Measurements from ENCODE around the gene GPR137. TPM values are rescaled to one million over a fixed set of nuclear protein-coding genes. Genes with fewer than 3 reads are reported as not detected.
A peak's percentile ranks its signal among the peaks of the same experiment; 100 is the strongest.

GPR137 gene
- polyA plus RNA-seq, 2 of the 4 experiments (the other 2 are of a cell fraction): 11.0 to 37.4 TPM

DNA sequence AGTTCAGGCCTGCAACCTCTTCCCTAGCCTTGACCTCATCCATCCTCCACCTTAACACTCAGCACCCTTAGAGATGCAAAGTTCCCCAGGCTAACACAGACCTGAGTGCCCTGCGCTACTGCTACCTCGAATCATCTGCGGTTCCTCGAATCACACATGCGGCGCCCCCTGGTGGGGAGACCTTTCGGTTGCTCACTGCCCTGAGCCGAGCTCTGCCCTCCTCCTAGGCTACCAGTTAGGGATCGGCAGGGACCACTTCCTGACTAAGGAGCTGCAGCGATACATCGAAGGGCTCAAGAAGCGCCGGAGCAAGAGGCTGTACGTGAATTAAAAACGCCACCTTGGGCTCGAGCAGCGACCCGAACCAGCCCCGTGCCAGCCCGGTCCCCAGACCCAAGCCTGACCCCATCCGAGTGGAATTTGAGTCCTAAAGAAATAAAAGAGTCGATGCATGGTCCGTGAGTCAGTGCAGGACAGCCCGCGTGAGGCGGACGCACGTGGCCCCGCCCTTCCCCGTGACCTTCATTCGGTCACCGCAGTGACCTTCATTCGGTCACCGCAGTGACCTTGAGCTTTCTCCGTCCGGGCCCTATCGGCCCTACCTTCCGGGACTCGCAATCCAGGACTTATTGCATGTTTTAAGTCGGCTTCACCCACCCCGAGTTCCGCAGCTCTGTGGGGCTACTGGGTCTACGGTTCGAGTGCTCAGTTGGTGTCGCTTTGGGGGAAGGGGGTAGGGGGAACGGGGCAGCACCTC, 18.8 kb downstream of the GPR137 start:
- CTCF ChIA-PET: interaction anchor here (0.7 to 20.7 kb wide), 24 partner anchors 9 to 477 kb away, joined by 3 to 996 read pairs (median 6); partner anchors contain the start of genes BAD, CCDC88B, DNAJC4 and FERMT3
- peak; percentile 59 to 80 for ATAC-seq

DNA sequence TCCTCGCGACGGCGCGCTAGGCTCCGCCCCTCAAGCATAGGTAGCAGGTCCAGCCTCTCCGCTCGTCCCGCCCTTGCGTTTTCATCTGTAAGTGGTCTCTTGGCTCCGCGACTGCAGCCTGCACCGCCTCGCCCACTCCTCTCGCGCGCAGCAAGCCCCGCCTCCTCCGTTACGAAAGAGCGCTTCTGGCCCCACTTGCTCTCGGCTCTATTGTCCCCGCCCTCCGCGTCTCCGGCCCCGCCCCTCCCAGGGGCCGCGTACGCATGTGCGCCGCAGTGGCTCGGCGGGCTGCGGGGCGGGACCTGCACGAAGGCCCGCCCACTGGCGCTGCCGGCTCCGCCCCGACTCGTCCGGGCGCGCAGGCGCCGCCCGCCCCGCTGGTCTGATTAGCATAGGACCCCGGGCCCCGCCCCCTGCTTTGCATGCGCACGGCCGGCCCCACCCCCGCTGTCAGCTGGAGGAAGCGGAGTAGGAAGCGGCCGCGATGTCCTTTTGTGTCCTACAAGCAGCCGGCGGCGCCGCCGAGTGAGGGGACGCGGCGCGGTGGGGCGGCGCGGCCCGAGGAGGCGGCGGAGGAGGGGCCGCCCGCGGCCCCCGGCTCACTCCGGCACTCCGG, 19.5 kb downstream of the GPR137 start, which contains the start of gene ESRRA:
TSS of gene ESRRA (plus strand) at position 450 of the 616 bp plus-strand sequence. CDS start 1,656 bp downstream, outside the sequence.
- ChIA-PET CTCF (interaction anchor here (0.7 to 20.7 kb wide), 20 partner anchors 10 to 468 kb away, joined by 3 to 996 read pairs (median 8); partner anchors contain the start of genes BAD, CCDC88B, DNAJC4 and FERMT3), POLR2A (interaction anchor here (0.7 to 2.8 kb wide), 13 partner anchors 13 to 120 kb away, joined by 3 to 34 read pairs (median 4); partner anchors contain the start of genes BAD, GPR137, NUDT22 and PPP1R14B)
- under 1% methylated on average over 14 of the region's 81 CpGs for WGBS (ENCODE audit: missing lambda C conversion rate)
- Histone ChIP-seq H3K27ac (peak within 1 kb of the TSS; percentile 85 to 94), H3K4me2 (peak within 1 kb of the TSS; percentile 99), H3K9me3 (no peaks in the 10 kb centered on the region), H3K4me1 (peaks cover 20% of the 10 kb centered on the region), H3K4me3 (peak within 1 kb of the TSS; percentile 73)
- ATAC-seq (peak; percentile 68 to 74), DNase-seq (ENCODE audit: low read depth in 1 of 2, low spot score in 1 of 2) (peak; percentile 94 to 99), FAIRE-seq (no peak)
- TF ChIP-seq RNF2 (IDR thresholded peaks at IDR 0.05; ENCODE audit: borderline replicate concordance, low read depth) (no peak), JUN (IDR thresholded peaks at IDR 0.05) (peak in 1 of 2 experiments; percentile 10; a peak in 1 of 5 replicates), NFE2L2 (conservative IDR thresholded peaks at IDR 0.05; ENCODE audit: low read length) (no peak), FOSL2 (IDR thresholded peaks at IDR 0.05) (no peak), FOSL2 (CRISPR knock-in tag; IDR thresholded peaks at IDR 0.05) (no peak), RARB (CRISPR knock-in tag; IDR thresholded peaks at IDR 0.05) (no peak)
- TF ChIP-seq, protein P1, sequence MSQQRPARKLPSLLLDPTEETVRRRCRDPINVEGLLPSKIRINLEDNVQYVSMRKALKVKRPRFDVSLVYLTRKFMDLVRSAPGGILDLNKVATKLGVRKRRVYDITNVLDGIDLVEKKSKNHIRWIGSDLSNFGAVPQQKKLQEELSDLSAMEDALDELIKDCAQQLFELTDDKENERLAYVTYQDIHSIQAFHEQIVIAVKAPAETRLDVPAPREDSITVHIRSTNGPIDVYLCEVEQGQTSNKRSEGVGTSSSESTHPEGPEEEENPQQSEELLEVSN (IDR thresholded peaks at IDR 0.05; ENCODE audit: borderline replicate concordance, low read depth): no peak
- TF ChIP-seq, protein P2, sequence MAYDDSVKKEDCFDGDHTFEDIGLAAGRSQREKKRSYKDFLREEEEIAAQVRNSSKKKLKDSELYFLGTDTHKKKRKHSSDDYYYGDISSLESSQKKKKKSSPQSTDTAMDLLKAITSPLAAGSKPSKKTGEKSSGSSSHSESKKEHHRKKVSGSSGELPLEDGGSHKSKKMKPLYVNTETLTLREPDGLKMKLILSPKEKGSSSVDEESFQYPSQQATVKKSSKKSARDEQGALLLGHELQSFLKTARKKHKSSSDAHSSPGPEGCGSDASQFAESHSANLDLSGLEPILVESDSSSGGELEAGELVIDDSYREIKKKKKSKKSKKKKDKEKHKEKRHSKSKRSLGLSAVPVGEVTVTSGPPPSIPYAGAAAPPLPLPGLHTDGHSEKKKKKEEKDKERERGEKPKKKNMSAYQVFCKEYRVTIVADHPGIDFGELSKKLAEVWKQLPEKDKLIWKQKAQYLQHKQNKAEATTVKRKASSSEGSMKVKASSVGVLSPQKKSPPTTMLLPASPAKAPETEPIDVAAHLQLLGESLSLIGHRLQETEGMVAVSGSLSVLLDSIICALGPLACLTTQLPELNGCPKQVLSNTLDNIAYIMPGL (CRISPR knock-in tag; IDR thresholded peaks at IDR 0.05; ENCODE audit: borderline replicate concordance): no peak
- TF ChIP-seq, protein P3, sequence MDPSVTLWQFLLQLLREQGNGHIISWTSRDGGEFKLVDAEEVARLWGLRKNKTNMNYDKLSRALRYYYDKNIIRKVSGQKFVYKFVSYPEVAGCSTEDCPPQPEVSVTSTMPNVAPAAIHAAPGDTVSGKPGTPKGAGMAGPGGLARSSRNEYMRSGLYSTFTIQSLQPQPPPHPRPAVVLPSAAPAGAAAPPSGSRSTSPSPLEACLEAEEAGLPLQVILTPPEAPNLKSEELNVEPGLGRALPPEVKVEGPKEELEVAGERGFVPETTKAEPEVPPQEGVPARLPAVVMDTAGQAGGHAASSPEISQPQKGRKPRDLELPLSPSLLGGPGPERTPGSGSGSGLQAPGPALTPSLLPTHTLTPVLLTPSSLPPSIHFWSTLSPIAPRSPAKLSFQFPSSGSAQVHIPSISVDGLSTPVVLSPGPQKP (IDR thresholded peaks at IDR 0.05; ENCODE audit: low read depth, low read length): no peak

More for the DNA sequence above, 18.8 kb downstream of the GPR137 start:
- Histone ChIP-seq H3K27ac (peak overlapping the region; percentile 79 to 92), H3K9me3 (no peaks in the 10 kb centered on the region), H3K4me2 (peak overlapping the region; percentile 73), H3K4me3 (peak overlapping the region; percentile 53), H3K4me1 (peaks cover 20% of the 10 kb centered on the region)
- FAIRE-seq (no peak), DNase-seq (ENCODE audit: low read depth in 1 of 2, low spot score in 1 of 2) (peak; percentile 94 to 96)
- no peak for TF ChIP-seq ZFP36 (IDR thresholded peaks at IDR 0.05; ENCODE audit: borderline replicate concordance, partially characterized antibody)
- TF ChIP-seq PHF8 (IDR thresholded peaks at IDR 0.05; ENCODE audit: borderline replicate concordance, low read depth): peak; percentile 33; the same call in 1 of the 2 replicates
- no peak for TF ChIP-seq JUNB (IDR thresholded peaks at IDR 0.05)
- no peak for TF ChIP-seq TFCP2L1 (CRISPR knock-in tag; IDR thresholded peaks at IDR 0.05)
- no peak for TF ChIP-seq KDM5A (IDR thresholded peaks at IDR 0.05)
- TF ChIP-seq, protein P4, sequence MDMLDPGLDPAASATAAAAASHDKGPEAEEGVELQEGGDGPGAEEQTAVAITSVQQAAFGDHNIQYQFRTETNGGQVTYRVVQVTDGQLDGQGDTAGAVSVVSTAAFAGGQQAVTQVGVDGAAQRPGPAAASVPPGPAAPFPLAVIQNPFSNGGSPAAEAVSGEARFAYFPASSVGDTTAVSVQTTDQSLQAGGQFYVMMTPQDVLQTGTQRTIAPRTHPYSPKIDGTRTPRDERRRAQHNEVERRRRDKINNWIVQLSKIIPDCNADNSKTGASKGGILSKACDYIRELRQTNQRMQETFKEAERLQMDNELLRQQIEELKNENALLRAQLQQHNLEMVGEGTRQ (IDR thresholded peaks at IDR 0.05): peak; percentile 67
- no peak for TF ChIP-seq CHD2 (IDR thresholded peaks at IDR 0.05; ENCODE audit: low read length, partially characterized antibody)
- TF ChIP-seq HOXB13 (CRISPR knock-in tag; IDR thresholded peaks at IDR 0.05; ENCODE audit: low read depth): no peak
- TF ChIP-seq HOXB5 (CRISPR knock-in tag; IDR thresholded peaks at IDR 0.05): no peak
- no peak for TF ChIP-seq RCOR1 (IDR thresholded peaks at IDR 0.05; ENCODE audit: low read depth, low read length)
- TF ChIP-seq RNF2 (IDR thresholded peaks at IDR 0.05; ENCODE audit: borderline replicate concordance, low read depth): no peak
- TF ChIP-seq SMC3 (IDR thresholded peaks at IDR 0.05): peak; percentile 67; the same call in 2 of the 3 replicates
- TF ChIP-seq FOSL2 (IDR thresholded peaks at IDR 0.05): no peak
- TF ChIP-seq FOSL2 (CRISPR knock-in tag; IDR thresholded peaks at IDR 0.05): peak; percentile 30; the same call in 1 of the 2 replicates
- no peak for TF ChIP-seq EHMT2 (IDR thresholded peaks at IDR 0.05; ENCODE audit: low read depth)
- no peak for TF ChIP-seq FOSB (CRISPR knock-in tag; IDR thresholded peaks at IDR 0.05)
- 0 out of 5 replicates have a peak, but pooled peaks have one; percentile 35 to 55 for TF ChIP-seq JUN (IDR thresholded peaks at IDR 0.05)
- no peak for TF ChIP-seq MAZ (IDR thresholded peaks at IDR 0.05; ENCODE audit: borderline replicate concordance, low read depth, low read length)
- peak; percentile 53 to 56 for TF ChIP-seq RAD21 (conservative IDR thresholded peaks at IDR 0.05 in 1 of 2, IDR thresholded peaks at IDR 0.05 in 1 of 2)
- peak; percentile 62 for TF ChIP-seq NPAS2 (CRISPR knock-in tag; IDR thresholded peaks at IDR 0.05; ENCODE audit: borderline replicate concordance)
- no peak for TF ChIP-seq FOXS1 (CRISPR knock-in tag; IDR thresholded peaks at IDR 0.05)
- TF ChIP-seq, protein P1 (IDR thresholded peaks at IDR 0.05; ENCODE audit: borderline replicate concordance, low read depth): 0 out of 2 replicates have a peak, but pooled peaks have one; percentile 57
- peak; percentile 55; the same call in 1 of the 2 replicates for TF ChIP-seq BHLHE40 (IDR thresholded peaks at IDR 0.05; ENCODE audit: low read depth, low read length)
- TF ChIP-seq, protein P5, sequence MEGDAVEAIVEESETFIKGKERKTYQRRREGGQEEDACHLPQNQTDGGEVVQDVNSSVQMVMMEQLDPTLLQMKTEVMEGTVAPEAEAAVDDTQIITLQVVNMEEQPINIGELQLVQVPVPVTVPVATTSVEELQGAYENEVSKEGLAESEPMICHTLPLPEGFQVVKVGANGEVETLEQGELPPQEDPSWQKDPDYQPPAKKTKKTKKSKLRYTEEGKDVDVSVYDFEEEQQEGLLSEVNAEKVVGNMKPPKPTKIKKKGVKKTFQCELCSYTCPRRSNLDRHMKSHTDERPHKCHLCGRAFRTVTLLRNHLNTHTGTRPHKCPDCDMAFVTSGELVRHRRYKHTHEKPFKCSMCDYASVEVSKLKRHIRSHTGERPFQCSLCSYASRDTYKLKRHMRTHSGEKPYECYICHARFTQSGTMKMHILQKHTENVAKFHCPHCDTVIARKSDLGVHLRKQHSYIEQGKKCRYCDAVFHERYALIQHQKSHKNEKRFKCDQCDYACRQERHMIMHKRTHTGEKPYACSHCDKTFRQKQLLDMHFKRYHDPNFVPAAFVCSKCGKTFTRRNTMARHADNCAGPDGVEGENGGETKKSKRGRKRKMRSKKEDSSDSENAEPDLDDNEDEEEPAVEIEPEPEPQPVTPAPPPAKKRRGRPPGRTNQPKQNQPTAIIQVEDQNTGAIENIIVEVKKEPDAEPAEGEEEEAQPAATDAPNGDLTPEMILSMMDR (IDR thresholded peaks at IDR 0.05): peak; percentile 88
- peak; percentile 42; the same call in 1 of the 2 replicates for TF ChIP-seq POLR2A (IDR thresholded peaks at IDR 0.05; ENCODE audit: low read length)
- no peak for TF ChIP-seq ZSCAN20 (CRISPR knock-in tag; IDR thresholded peaks at IDR 0.05)
- TF ChIP-seq ESRRA (IDR thresholded peaks at IDR 0.05; ENCODE audit: borderline replicate concordance, low read length): peak; percentile 100
- TF ChIP-seq MYC (IDR thresholded peaks at IDR 0.05; ENCODE audit: borderline replicate concordance, low read length): 0 out of 2 replicates have a peak, but pooled peaks have one; percentile 25
- TF ChIP-seq, protein P6, sequence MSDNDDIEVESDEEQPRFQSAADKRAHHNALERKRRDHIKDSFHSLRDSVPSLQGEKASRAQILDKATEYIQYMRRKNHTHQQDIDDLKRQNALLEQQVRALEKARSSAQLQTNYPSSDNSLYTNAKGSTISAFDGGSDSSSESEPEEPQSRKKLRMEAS (IDR thresholded peaks at IDR 0.05): peak; percentile 87
- TF ChIP-seq CBX2 (IDR thresholded peaks at IDR 0.05; ENCODE audit: borderline replicate concordance, low read depth): no peak
- TF ChIP-seq NR3C1 (IDR thresholded peaks at IDR 0.05): no peak
- no peak for TF ChIP-seq MAFK (IDR thresholded peaks at IDR 0.05; ENCODE audit: partially characterized antibody)
- POLR2A ChIA-PET: interaction anchor here (0.6 to 2.8 kb wide), 17 partner anchors 13 to 119 kb away, joined by 3 to 34 read pairs (median 4); partner anchors contain the start of genes BAD, GPR137, NUDT22 and PPP1R14B
- WGBS (ENCODE audit: missing lambda C conversion rate): under 1% methylated on average over 42 of the region's 46 CpGs

All from A549 (cell line).